ENCODE data around the gene AGAP1.

DNA sequence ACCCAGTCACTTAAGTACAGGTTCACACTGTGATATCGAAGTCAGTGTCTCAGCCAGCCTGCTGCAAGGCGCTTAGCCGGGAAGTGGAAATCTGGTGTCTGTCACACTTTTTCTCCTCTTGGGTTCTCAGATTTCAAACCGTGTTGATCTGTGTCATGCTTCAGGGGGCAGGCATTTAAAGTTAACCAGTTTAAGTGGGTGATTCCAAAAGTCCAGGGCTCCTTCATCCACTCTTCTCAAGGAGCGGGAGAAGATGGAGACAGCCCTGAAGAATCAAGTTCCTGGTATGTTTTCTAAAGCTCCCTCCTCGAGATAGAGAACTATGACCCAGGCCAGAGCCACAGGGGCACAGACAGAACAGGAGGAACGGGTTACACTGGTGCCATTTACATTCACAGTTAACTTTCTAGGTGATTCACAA lies 342.7 kb downstream of the AGAP1 start:
- TF ChIP-seq POLR2AphosphoS5 (IDR thresholded peaks at IDR 0.05) (no peak), POLR2A (IDR thresholded peaks at IDR 0.05) (no peak)
- TF ChIP-seq, protein P1, sequence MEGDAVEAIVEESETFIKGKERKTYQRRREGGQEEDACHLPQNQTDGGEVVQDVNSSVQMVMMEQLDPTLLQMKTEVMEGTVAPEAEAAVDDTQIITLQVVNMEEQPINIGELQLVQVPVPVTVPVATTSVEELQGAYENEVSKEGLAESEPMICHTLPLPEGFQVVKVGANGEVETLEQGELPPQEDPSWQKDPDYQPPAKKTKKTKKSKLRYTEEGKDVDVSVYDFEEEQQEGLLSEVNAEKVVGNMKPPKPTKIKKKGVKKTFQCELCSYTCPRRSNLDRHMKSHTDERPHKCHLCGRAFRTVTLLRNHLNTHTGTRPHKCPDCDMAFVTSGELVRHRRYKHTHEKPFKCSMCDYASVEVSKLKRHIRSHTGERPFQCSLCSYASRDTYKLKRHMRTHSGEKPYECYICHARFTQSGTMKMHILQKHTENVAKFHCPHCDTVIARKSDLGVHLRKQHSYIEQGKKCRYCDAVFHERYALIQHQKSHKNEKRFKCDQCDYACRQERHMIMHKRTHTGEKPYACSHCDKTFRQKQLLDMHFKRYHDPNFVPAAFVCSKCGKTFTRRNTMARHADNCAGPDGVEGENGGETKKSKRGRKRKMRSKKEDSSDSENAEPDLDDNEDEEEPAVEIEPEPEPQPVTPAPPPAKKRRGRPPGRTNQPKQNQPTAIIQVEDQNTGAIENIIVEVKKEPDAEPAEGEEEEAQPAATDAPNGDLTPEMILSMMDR (IDR thresholded peaks at IDR 0.05), result no peak
